Suppressor macrophage (primary cell): ENCODE measurements around the gene GALK1.
"Not testable (repeated sequence)": the region's sequence is repeated elsewhere in the genome, so short reads cannot be mapped to it uniquely, and the experiment has no call there.

Experiments
- DNase-seq, 4 experiments: peaks; one replicate each; pipeline ENCODE4 v3.0.0-alpha.2; 2020 to 2022
- total RNA-seq, 17 experiments: gene quantifications; one replicate each; lab custom pipeline; 2026; ENCODE audit warnings: mixed read lengths in 6 of 17, inconsistent platforms in 3 of 17; lab: John Stamatoyannopoulos, UW

GALK1 gene
- 10.6 to 42.8 (median 21.5) reads per million in 17 experiments for total RNA-seq

- DNase-seq = peak; percentile 84 to 93 (median 90)
These were observed at the start of gene GALK1 for GRCh38 chr17:75764711-75765421. TSS of gene GALK1 (minus strand) at chr17:75765192. CDS start at chr17:75765136, 56 bp downstream.

DNA sequence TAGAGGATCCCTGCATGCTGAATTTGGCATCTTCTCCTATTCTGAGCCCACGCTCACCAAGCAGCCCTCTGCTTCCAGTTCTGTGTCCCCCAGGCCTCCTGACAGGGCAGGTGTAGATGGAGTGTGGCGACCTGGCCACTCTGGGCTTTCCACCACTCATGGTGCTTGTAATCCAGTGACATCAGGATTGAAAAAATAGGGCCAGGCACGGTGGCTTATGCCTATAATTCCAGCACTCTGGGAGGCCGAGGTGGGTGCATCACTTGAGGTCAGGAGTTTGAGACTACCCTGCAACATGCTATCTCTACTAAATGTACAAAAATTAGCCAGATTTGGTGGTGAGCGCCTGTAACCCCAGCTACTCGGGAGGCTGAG, 49.0 kb upstream of the GALK1 start:
- DNase-seq = no peak

DNA sequence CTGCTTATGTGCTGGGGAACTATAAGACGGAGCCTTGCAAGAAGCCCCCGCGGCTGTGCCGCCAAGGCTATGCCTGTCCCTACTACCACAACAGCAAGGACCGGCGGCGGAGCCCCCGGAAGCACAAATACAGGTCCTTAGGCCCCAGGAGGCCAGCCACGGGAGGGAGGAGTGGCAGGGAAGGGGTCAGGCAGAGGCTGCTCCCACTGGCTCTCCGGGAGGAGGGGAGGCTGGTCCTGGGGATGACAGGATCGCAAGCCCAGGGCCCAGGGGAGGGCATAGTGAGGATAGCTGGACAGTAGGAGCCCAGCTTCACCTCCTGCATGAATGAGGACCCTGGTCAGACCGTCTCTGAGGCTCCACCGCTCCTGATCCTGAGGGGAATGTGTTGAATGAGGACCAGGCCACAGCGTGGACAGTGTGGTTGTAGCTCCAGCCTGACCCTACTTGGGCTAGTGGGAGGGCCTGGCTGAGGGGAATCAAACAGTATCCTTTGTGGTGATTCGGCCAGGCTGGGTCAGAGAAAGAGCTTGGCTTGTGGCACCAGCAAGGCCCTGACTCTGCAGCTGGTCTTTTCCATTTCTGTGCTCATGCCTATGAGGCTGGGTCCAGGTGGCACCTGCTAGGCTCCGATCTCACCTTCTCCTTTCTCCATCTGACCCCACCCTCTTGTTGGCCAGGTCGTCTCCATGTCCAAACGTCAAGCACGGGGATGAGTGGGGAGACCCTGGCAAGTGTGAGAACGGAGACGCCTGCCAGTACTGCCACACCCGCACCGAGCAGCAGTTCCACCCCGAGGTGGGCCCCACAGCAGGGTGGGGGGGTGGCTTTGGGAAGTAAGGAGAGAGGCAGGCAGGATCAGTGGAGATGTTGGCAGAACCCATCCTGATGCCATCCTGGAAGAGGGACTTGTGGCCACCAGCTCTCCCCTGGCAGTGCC, 48.4 kb upstream of the GALK1 start:
- DNase-seq = no peak

- no peak for DNase-seq
These were observed 47.4 kb upstream of the GALK1 start for GRCh38 chr17:75812096-75813013.

- DNase-seq = no peak
These were observed 46.2 kb upstream of the GALK1 start for GRCh38 chr17:75811174-75811573.

- DNase-seq = not testable (repeated sequence)
These were observed 45.8 kb upstream of the GALK1 start for GRCh38 chr17:75810756-75811155.

GRCh38 chr17:75810216-75810615, 45.2 kb upstream of the GALK1 start:
- DNase-seq = no peak

DNA sequence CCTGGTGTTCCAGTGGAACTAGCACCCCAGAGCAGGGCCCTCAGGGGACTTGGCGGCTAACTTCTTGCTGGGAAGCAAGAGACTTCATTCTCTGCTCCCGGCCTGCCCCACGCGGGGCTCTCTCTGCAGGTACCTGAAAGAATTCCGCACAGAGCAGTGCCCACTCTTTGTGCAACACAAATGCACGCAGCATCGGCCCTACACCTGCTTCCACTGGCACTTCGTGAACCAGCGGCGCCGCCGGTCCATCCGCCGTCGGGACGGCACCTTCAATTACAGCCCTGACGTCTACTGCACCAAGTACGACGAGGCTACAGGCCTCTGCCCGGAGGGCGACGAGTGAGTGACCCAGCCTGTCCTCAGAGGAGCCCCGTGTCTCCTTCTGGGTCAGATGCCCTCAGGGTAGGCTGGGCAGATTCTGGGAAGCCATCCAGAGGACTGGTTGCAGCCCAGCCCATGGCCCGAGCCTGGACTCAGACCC, 44.7 kb upstream of the GALK1 start:
- no peak for DNase-seq

DNA sequence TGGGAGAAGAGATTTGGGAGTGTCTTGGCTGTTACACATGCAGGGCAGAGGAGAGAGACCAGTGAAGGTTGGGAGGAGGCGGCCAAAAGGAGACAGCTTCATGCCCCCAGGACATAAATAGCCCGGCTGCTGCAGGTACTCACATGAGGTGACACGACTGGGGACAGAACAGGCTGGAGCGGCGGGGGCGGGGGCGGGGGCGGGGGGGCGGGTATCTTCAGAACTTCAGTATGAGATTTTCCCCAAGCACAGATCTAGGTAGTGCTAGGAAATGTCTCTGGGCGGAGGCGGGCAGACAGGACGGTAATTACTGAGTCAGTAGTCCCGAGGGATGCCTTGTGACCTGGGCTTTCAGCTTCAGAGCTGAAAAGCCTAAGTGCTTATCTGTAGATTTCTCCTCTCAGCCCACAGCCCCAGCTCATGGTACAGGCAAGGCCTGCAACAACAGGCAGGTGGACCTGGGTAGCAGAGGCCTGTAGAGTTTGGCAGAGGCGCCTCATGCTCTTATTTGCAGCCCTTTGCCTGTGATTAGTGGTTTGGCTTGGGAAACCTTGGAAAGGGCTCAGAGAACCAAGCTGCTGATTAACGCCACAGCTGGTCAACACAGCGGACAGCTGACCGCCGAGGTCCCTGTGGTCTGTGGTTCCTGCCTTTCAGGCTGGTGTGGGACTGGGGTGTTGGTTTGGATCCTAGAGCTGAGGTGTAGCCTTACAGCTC, 44.1 kb upstream of the GALK1 start:
- DNase-seq = peak in 2 of 4 experiments; percentile 45 to 49

GRCh38 chr17:75808549-75808904, 43.5 kb upstream of the GALK1 start:
- no peak for DNase-seq

GRCh38 chr17:75807861-75808260, 42.9 kb upstream of the GALK1 start:
- no peak for DNase-seq

- DNase-seq = no peak
These were observed 42.0 kb upstream of the GALK1 start for GRCh38 chr17:75806822-75807500.

DNA sequence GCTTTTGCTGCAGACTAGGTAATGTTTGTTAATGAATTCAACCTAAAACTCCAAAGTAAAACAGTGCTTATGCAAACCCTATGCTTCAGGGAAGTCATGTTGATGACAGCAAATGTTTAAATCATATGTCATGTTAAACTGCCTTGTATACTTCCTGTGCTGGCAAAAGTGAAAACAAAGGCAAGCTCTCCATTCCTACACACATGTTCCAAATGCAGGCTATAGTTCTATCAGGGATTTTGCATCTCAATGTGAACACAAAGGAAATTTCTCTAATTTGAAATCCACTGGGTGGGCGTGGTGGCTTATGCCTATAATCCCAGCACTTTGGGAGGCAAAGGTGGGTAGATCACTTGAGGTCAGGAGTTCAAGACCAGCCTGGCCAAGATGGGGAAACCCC, 38.9 kb upstream of the GALK1 start:
- DNase-seq = no peak

DNA sequence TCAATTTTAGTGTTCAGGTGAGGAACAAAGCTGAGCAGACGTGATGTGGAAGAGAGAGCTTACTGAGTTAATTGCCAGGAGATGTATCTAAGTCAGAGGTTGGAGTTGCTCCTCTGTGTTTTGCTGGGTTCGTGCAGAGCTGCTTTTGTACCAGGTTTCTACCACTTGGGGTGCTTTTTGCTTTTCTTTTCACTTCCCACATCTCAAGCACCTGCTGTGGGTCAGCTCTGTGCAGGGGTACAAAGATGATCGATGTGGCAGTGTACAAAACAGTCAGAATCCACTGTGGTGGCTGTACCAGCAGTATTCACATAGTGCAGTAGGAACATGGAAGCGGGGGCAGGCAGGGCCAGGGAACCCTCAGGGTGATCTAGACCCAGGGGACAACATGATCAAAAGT, 34.4 kb upstream of the GALK1 start:
- DNase-seq = no peak

GRCh38 chr17:75795820-75796607, 31.0 kb upstream of the GALK1 start:
- DNase-seq = no peak

- DNase-seq = no peak
These were observed 28.5 kb upstream of the GALK1 start for GRCh38 chr17:75793460-75793859.

GRCh38 chr17:75791254-75791653, 26.3 kb upstream of the GALK1 start:
- no peak for DNase-seq

DNA sequence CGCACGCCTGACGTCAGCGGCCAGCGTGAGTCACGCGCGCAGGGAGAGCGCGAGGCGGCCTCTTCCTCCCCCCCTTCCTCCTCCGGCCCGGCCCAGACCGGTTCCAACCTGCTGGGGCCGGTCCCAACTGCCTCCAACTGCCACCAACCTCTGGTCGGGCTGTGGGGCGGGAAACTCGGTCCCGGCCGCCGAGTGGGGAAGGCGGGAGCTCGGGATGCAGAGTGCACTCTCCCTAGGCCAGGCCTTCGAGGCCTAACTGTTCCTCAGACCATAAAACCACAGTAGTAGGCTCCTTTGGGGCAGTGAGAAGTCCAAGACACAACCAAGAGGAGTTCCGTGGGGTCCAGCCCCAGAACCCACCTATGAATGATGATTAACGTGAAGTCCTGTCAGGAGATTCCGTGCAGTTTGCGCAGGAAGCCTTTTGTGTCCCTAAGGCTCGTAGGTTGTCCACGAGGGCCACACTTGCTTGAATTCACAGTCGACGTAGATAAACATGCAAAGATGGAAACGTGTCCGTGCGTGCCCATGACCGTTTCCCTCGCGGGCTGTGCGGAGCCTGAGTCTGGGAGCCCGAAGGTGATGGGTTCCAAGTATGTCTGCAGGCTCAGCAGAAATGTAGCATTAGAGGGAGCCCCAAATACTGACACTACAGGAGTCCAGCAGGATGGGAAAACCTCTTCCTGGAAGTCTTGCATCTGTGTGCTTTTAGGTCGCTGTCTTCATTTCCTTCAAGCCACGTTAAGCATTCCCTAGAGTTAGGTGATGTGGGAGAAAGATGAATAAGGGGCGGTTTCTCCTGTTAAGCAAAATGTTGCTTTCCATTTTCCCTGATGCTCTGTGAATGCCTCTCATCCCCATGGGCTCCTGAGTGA, 20.3 kb upstream of the GALK1 start:
- DNase-seq = peak; percentile 96 to 97 (median 96)

- DNase-seq = peak; percentile 98 to 100 (median 99)
These were observed 19.6 kb upstream of the GALK1 start, which contains the start of gene UNK for GRCh38 chr17:75784473-75785015. TSS of gene UNK (plus strand) at chr17:75784806. CDS start at chr17:75784881, 75 bp downstream.
